CD4-positive, alpha-beta T cell treated with Interleukin-17A for 1 hour (primary cell): Measurements from ENCODE around the gene TMEM163.

Source experiments
- DNase-seq: peaks from one replicate; pipeline ENCODE4 v3.0.0-alpha.2; 2020

The TMEM163 gene

DNA sequence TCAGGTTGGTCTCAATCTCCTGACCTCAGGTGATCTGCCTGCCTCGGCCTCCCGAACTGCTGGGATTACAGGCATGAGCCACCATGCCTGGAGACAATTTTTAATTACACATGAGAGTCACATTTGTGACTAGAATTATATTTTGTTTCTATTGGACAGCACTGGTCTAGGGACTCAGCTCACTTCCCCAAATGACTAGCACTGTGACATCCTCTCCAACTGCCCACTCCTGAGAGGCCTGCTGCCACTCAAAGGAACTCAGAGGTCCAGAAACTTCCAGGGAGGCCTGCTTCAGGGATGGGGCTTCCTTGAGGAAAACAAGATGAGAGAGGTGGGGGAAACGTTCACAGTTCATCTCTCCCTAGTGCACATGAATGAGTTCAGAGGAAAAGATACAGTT lies 29.5 kb downstream of the TMEM163 start:
- DNase-seq: no peak

DNA sequence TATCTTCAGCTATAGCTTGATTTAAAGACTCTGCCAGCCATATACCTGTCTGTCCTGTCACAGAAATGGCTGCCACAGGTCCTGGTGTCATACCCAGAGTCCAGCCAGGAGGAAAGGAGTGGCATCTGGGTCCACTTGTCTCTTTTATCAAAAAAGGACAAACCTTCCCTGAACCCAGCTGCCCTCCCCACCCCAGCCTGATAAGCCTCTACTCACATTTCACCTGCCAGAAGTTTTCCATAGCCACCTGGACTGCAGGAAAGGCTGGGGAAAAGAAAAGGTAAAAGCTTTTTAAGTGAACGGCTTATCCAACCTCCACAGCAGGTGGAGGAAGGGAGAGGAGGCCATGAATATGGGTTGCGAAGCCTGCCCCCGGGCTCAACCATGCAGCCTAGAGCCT lies 32.8 kb downstream of the TMEM163 start:
- no peak for DNase-seq

DNA sequence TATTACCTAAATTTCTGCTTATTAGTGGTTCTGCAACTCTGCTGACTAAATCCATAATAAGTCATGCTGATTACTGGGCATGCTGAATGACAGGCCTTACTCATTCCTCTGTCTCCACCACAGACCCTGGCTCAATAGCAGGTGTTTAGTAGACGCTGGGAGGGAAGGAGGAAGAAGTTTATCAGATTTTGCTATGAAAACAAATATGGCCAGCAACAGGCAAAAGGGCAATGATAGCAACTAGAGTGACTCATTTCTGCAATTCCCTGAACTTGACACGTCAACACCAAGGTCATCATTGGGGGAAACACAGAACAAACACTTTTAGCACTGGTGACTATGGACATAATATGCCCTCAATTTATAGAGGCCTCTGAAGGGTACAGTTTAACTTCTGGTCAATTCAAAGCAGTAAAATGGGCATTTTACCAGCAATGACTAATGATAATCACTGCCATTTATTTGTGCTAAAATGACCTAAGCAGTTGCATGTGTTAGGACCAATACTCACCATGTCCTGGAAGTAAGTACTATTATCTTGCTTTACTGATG lies 35.2 kb downstream of the TMEM163 start:
- DNase-seq: no peak

DNA sequence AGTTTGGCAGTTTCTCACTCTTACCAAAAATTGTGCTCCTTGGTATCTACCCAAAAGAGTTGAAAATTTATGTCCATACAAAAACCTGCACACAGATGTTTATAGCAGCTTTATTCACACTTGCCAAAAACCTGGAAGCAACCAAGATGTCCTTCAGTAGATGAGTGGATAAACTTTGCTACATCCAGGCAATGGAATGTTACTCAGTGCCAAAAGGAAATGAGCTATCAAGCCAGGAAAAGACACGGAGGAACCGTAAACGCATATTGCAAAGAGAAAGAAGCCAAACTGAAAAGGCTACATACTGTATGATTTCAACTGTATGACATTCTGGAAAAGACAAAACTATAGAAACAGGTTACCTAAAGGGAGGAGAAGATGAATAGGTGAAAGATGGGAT lies 36.1 kb downstream of the TMEM163 start:
- DNase-seq: no peak

DNA sequence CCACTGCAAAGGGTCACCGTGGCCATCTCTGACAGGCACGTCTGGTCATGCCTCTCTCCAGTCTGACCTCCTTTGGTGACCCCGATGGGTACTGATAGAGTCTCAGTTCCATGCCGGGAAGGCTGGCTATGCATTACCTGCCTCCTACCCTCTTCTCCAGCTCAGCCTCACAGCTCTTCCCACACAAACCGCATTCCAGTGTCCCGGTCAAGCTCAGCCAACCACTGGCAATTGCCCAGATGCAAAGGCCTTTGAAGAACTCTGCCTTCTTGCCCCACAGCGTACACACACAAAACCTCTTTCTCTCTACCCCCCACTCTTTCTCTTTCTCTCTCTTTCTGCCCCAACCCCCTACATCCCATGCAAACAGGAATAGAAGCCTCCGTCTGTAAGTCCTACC lies 37.6 kb downstream of the TMEM163 start:
- no peak for DNase-seq

DNA sequence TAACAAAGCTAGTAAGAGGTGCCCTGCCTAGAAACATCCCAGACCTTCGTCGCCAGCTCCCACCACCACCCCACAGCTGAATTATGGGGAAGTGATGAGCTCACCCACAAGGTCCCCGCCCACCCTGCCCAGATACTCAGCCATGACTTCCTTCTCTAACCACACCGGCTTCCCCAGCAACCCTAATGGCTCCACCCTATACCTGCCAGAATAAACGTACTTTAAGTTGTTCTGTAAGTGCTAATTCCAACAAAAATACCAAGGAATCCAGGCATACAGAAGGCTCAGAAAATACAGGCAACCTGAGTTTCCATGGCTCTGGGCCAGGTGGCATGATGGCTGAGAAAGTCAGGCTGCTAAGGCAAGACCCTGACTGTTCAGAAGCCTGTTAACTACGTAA lies 39.1 kb downstream of the TMEM163 start:
- peak; percentile 60 for DNase-seq

DNA sequence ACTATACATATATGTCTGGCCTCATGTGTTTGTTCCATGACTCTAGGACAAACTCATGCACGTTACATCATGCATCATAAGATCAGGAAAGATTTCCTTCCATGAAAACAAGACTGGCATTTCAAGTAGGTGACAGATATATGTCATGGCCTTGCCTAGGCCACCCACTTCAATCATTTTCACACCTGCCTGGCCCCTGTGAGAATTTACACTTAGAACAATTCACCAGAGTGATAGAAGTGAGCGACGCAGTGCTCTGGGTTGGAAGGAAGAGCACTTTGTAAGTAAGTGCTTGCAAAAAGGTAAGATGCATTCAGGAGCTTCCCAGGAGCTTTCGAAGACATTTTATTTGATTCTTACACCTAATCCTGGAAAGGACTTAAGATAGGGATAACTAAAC lies 39.5 kb downstream of the TMEM163 start:
- no peak for DNase-seq

DNA sequence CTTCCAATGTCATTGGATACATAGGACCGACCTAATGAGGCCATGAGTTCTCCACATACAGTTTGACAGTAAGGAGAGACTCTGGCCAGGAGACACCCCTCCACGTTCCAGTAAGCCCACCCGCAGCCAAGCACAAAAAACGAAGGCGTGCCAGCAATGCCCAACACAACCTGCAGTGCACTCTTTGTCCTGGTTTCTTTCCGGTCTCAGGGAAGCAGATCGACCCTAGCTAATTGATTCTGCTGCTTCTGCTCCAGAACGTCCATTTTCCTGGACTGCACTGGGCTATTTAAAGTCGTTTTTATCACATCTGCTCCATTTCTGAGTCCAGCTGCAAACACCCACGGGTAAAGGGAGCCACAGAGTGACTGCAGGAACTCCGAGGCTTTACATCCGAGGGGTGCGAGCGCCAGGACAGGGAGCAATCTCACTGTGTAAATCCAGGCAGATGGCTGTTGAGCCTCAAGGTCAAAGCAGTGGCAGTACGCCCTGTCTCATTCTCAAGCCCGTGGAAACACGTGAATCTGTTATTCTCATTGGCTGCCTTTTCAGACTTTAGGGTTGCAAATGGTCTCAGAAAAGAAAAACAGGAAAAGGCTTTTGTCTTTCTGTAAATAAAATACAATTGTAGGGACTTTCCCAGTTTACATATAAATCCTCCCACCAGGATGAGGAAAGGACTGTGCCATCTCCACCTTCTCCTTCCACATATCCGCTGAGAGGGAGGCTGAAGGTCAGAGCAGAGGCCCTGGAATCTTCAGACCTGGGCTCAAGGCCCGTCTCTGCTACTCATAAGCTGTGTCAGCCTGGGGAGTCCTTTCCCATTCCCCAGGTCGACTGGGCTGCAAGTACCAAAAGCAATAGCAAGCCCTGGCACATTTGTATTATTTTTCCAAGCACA lies 40.7 kb downstream of the TMEM163 start:
- DNase-seq: no peak

DNA sequence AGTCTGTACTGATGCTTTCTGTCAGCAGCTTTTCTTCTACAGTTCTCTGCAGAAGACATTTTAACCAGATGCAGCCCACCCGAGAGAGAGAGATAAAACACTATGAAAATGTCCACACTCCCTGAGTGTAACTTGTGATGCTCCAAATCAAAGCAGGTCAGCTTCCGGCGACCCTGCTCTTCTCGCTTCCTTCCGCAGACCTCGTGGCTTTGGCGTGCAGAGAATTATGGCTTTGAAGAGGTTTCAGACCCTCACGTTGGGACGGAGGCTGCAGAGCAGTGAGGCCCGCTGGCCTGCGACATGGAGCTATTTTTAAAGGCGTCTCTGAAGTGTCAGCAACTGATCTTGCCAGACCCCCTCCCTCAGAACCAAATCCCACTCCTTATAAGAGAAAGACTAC lies 41.8 kb downstream of the TMEM163 start:
- DNase-seq: peak; percentile 29

DNA sequence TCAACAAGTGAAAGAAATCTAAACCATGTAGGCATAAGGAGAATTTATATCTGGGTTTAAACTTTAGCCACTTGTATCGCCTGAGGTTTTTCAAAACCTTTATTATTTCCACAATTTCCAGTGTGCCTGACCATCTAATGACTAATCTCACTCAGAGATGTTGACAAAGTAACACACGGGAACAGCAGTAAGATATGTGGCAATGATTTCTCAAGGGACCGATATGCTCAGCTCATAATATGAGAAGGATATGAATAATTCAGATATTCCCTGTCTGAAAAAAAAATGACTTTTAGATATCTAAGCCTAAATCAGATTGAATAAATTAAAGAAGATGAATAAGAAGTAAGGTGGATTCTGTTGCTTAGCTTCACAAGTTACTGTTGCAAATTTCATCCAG lies 43.5 kb downstream of the TMEM163 start:
- no peak for DNase-seq

DNA sequence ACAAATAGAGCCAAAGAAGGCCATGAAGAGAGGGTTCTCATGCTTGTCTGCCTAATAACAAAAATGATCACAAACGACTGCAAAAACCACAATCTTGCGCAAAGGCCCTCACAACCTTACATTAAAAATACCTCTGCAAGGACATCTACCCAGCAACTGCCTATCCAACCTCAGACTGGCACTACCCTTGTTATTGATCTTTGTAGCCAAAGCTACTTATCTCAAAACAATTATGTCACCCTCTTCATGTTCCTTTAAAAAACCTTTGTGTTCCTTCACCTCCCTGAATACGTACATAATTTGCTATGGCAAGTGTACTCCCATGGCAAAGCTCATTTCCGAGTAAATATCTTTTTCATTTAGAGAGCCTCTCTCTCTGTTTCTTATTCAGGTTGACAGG lies 44.1 kb downstream of the TMEM163 start:
- DNase-seq: no peak

DNA sequence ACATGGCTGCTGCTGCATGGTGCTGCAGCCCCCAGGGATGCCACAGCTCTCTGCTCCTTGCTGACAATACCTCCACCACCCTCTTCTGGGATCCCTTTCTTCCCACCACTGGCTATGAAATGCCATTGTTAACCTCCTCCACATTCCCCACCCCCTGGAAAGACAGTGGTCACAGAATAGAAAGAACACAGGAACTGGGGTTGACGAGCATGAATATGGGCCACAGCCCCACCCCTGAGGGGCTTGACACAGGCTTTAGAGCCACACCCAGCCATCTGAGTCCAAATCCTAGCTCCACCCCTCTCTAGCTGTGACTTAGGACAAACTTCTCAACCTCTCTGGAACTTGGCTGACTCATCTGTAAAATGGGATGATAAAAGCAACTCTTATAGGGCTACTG lies 47.3 kb downstream of the TMEM163 start:
- DNase-seq: peak; percentile 46

DNA sequence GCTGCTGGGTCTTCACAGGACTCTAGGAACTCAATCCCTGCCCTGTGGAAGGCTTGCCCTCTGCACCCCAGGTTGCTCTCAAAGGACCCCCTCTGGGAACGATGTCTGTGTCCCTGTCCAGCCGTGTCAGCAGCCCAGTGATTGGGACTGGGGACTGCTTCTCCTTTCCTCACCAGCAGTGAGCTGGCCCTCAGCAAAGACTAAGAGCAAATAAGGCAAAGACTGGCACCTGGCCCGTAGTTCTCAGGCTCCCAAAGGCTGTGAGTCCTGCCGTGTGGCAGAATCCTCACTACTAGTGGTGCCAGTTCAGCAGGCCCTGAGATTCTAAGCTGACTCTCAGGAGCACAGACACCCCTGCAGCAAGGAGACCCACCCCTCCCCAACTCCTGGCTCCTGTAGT lies 47.8 kb downstream of the TMEM163 start:
- DNase-seq: no peak

DNA sequence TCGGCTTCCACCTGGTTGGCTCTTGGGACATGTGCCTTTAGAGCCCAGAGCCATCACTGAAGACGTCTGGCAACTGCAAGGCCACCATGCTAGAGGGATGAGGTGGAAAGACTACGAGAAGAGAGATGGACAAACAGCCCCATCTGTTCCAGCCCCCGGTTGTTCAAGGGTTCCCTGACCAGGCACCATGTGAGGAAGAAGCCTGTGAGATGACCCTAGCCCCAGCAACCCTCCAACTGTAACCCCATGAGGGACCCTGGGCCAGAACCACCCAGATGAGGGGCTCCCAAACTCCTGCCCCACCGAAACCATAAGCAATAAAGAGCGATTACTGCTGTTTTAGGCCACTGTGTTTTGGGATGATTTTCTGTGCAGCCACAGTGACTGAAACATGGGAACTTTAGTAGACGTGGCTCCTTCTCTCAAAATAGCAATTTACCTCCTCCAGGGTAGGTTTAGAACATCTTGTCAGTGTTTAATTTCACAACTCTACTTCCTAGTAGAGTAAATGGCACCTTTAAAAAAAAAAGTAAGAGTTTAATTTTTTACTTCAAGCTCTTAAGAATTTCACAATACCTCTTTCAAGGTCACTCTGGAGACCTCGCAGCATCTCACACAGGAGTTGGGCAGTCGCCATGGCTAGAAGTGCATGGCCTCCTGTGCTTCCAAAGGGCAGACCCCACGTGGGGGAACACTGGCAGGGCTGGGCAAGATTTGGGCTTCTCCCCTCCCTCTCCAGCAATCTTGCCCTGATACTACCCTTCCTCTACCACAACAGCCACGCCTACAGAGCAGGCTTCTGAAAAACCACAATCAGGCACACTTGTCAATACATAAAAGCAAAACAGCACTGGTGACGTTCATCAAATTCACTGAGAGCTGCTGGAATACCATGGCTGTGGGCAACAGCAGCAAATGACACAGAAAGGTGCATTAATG lies 48.8 kb downstream of the TMEM163 start:
- DNase-seq: peak; percentile 84

DNA sequence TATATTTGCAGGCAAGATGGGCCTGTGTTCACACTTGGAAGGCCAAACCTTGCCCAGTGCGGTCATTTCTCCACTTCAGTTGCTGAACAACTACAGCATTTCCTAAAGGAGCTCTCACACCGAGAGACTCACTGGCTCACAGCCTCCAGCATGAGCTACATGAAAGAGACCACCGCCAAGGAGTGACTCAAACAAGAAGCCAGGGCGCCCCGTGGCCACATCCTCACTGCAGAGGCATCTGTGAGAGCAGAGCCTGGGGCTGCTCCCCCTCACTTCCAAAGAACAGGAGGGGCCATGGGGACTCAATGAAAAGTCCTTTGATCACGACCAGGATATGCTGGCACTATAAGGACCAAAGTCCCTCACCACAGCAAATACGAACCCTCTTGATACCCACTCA lies 50.0 kb downstream of the TMEM163 start:
- peak; percentile 79 for DNase-seq

DNA sequence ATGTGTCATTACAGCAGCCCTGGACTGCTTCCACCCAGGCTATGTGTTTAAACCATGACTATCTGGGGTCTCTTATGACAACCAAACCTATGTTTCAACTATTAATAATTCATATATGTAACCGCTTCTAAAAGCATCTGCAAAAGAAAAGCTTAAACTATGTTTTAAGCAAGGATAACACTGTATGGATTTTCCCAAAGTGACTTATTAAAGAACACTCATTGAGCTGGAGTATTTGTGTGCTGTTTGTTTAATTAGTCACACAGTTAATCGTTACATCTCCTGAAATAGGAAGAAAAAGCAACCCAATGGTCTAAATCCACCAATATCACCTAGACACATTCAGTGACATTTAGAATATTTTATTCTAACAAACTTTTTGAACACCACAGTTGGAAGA lies 51.3 kb downstream of the TMEM163 start:
- no peak for DNase-seq

DNA sequence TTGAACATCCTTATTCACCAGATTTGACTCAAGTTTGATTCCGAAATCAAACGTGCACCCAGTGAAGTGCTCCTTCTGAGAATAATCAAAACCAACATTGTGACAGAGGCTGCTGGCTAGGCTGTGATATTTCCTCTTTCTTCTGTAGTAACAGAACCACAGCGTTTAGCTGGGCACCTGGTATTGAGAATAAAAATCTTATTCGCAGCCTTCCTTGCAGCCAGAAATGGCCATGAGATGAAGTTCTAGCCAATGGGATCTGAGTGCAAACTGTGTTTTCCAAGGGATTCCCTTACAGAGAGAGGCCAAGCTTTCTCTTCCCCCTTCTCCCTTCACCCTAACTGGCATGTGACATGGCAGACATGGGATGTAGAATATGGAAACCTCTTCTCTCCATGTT lies 51.7 kb downstream of the TMEM163 start:
- DNase-seq: no peak

DNA sequence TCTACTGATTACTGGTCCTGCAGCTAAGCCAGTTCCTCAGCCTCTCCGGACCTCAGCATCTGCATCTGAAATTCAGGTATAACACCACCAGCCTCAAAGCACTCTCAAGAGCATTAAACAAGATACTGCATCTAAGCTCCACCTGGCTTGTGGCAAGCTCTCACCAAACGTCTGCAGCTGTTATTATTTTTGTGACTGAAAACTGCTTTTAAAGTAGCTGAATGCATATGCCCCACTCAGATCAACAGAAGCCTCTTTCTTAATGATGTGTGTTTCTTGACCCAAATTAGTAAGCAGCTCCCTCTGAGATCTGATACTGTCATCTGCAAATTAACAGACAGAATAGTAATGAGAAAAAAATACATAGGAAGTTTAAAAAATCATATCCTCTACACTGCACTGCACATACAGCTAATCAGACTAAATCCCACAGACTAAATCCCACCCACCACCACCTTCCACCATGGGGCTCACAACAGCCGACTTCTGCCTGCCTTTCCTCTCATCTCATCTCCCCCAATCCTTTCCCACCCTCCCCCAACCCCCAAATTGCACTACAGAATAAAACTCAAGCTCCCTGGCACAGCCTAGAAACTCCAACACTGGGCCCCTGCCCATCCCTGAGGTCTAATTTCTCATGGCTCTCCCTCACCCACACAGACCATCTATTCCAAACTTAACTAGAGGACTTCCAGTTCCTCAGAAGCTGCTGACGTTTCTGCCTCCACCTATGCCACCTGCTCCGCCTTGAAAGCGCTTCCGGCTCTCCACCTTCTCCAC lies 52.9 kb downstream of the TMEM163 start:
- DNase-seq: no peak

DNA sequence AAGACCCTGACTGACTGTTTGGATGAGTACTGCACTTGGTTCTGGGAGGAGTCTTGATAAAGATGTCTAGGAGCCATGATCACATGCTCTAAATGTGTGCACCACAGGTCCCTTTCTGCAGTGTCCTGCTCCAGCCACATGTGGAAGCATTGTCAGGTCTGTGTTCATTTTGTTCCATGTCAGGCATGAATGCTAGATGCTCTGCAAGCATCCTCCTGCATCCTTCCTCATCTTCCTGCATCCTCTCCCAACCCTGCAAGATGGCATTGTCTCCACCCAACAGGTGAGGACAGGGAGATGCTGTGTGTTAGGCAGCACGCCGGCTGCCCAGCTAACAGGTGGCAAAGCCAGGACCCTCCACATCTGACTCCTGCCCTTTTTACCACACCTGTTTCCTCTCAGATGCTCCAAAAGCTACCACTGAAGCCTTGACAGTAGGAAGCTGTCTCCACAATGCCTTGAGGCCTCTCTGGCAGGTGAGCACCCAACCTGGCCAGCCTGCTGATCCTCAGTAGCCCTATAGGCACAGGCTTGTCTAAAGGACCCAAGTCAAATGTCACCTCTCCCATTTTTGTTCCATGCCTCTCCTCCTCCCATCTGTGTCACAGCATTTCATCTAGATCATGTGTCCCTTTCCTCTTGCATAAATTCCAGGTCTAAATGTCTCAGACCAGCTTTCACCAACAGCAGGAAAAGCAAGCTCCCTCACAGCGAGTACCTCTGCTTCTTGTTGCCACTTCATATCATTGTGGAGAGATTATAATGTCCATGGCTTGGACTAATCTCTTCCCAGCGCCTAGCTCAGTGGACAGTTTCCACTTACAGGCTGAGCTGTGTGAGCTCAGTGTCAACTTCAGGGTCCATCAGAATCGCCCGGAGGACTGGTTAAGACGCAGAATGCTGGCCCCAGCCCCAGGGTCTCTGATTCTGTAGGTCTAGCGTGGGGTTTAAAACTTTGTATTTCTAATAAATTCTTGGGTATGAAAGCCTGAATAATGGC lies 55.0 kb downstream of the TMEM163 start:
- DNase-seq: no peak

DNA sequence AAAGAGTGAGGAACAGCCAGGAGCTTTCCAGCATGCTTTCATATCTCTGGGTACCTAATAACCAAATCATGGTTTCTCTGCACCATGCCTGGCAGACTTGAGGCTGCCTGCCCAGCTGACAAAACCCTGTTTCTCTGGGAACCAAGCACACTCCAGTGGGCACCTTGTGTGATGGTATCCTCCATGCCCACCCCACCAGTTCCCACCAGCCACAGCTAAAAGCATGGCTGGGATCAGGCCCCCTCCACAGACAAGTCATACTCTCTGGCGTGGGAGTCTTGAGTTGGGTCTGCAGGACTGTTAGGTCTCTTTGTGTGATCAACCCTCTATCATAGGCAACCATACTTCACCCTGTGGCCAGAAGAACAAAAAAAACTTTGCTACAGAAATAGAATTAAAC lies 56.0 kb downstream of the TMEM163 start:
- DNase-seq: no peak

DNA sequence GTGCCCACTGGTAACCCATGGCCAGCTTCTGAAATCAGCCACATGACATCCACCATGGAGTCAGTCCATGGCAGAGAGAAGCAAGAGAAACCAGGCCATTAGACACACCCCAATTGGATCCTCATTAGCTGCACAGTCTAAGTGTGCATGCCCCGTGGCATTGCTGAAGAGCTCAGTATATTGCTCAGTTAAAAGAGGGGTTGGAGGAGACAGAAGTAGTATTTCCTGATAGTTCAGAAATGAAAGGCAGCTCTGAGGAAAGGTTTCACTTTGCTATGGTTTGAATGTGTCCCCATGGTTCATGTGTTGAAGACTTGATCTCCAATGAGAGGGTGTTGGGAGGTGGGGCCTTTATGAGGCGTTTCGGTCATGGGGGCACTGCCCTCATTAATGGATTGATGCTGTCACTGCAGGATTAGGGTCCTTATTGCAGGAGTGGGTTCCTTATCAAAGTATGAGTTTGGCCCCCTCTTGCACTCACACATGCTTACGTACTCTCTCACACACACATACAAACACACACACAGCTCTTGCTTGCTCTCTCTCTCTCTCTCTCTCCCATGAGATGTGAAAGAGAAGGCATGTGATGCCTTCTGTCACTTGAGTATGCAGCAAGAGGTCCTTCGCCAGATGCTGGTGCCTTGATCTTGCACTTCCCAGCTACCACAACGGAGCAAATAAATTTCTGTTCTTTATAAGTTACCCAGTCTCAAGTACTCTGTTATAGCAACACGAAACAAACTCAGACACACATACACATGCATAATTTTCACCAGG lies 58.0 kb downstream of the TMEM163 start:
- no peak for DNase-seq
